Gastroesophageal sphincter (tissue), 3 donors: Measurements from ENCODE around the gene ADGRD1.

Experiments
- CTCF ChIP-seq, 4 experiments: fragments of 200-600 bp in 2 of 4; fragments of 450-650 bp in 2 of 4; sonication (generic) in 1 of 4; IDR thresholded peaks; one replicate each; pipeline ENCODE4 v1.5.1; 2017 to 2019; ENCODE audit warnings: antibody characterized with exemption in 4 of 4, mild to moderate bottlenecking in 2 of 4, moderate library complexity in 2 of 4
- EP300 ChIP-seq: sonication (generic); formaldehyde crosslinking; IDR thresholded peaks from one replicate; pipeline ENCODE4 v1.6.1; 2017; ENCODE audit warnings: antibody characterized with exemption, mild to moderate bottlenecking
- POLR2A ChIP-seq, 2 donors: fragments of 450-650 bp; IDR thresholded peaks; one replicate each; pipeline ENCODE4 v1.6.1; 2017; ENCODE audit warnings: antibody characterized with exemption in 2 of 2, mild to moderate bottlenecking in 2 of 2, moderate library complexity in 1 of 2

GRCh38 chr12:131137009-131137835 lies 183.5 kb downstream of the ADGRD1 start:
- no peak for TF ChIP-seq POLR2A (IDR thresholded peaks at IDR 0.05)
- TF ChIP-seq CTCF (IDR thresholded peaks at IDR 0.05), result no peak
- TF ChIP-seq EP300, result no peak
